ENCODE measurements around the gene C1orf122. TPM values are rescaled to one million over a fixed set of nuclear protein-coding genes. Genes with fewer than 3 reads are reported as not detected.

The C1orf122 gene
- total and polyA plus RNA-seq, 2 donors: 27.1 to 33.0 TPM

GRCh38 chr1:37828410-37829074, 21.0 kb downstream of the C1orf122 start:
- 98% methylated on average over 12 of the region's 12 CpGs for WGBS
- H3K27ac ChIP-seq (ENCODE audit: low read depth in 1 of 2, low read length in 1 of 2): no peak overlapping the region
- peaks cover 28 to 30% of the 10 kb centered on the region in 2 donors for H3K36me3 ChIP-seq (ENCODE audit: control insufficient read depth in 2 of 2, insufficient read depth in 2 of 2, low read length in 1 of 2)
- H3K4me1 ChIP-seq (ENCODE audit: control insufficient read depth in 2 of 2, insufficient read depth in 2 of 2, low read length in 2 of 2): no peaks in the 10 kb centered on the region
- no peak overlapping the region for H3K4me3 ChIP-seq (ENCODE audit: low read length in 2 of 2)
- no peaks in the 10 kb centered on the region for H3K27me3 ChIP-seq (ENCODE audit: control insufficient read depth in 2 of 2, insufficient read depth in 1 of 2, low read length in 1 of 2)
- no peaks in the 10 kb centered on the region for H3K9me3 ChIP-seq (ENCODE audit: control insufficient read depth in 2 of 2, insufficient read depth in 1 of 2, low read length in 1 of 2)
- DNase-seq (ENCODE audit: low read depth in 6 of 9, low spot score in 9 of 9): no peak

DNA sequence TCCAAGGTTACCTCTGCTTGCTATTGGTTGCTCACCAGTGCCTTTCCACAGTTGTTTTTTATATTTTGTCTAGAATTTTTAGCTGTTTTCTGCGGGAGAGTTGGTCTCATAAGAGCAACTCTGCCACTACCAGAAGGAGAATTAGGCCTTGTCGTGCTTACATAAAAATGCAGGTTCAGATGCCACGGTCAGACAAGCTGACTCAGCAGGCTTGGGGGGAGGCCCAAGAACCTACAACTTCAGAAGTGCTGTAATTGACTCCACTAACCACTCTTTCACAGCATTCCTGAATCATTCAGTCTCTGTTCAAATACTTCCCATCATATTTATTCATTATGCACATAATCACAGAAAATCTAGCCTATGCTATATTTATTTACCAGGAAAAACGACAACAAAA, 23.5 kb downstream of the C1orf122 start:
- no peaks in the 10 kb centered on the region for H3K27me3 ChIP-seq (ENCODE audit: control insufficient read depth in 2 of 2, insufficient read depth in 1 of 2, low read length in 1 of 2)
- peaks cover 46 to 47% of the 10 kb centered on the region in 2 donors for H3K36me3 ChIP-seq (ENCODE audit: control insufficient read depth in 2 of 2, insufficient read depth in 2 of 2, low read length in 1 of 2)
- no peak overlapping the region for H3K4me3 ChIP-seq (ENCODE audit: low read length in 2 of 2)
- H3K4me1 ChIP-seq (ENCODE audit: control insufficient read depth in 2 of 2, insufficient read depth in 2 of 2, low read length in 2 of 2): no peaks in the 10 kb centered on the region
- no peak overlapping the region for H3K27ac ChIP-seq (ENCODE audit: low read depth in 1 of 2, low read length in 1 of 2)
- DNase-seq (ENCODE audit: low read depth in 6 of 9, low spot score in 9 of 9): no peak
- H3K9me3 ChIP-seq (ENCODE audit: control insufficient read depth in 2 of 2, insufficient read depth in 1 of 2, low read length in 1 of 2): no peaks in the 10 kb centered on the region
- 98% methylated on average over 4 of the region's 4 CpGs for WGBS

DNA sequence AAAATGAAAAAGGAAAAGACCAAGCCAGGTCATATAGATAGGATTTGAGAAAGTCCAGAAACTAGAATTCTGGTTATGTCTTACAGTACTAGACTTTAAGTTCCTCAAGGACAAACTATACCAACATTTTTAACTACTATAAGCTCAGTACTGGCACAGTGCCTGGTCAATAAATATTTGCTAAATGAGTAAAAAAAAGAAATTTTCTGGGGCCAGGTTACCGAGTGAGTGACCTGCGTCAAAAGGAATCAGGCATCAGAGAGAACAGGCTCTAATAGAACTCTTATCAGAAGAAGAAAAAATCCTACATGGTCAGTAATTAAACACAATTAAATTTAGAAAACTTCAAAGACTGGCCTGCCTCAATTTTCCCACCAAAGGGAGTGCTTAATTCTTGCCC, 24.2 kb downstream of the C1orf122 start:
- H3K27ac ChIP-seq (ENCODE audit: low read depth in 1 of 2, low read length in 1 of 2): no peak overlapping the region
- no peak for DNase-seq (ENCODE audit: low read depth in 6 of 9, low spot score in 9 of 9)
- H3K27me3 ChIP-seq (ENCODE audit: control insufficient read depth in 2 of 2, insufficient read depth in 1 of 2, low read length in 1 of 2): no peaks in the 10 kb centered on the region
- peaks cover 43 to 50% of the 10 kb centered on the region in 2 donors for H3K36me3 ChIP-seq (ENCODE audit: control insufficient read depth in 2 of 2, insufficient read depth in 2 of 2, low read length in 1 of 2)
- no peaks in the 10 kb centered on the region for H3K9me3 ChIP-seq (ENCODE audit: control insufficient read depth in 2 of 2, insufficient read depth in 1 of 2, low read length in 1 of 2)
- H3K4me3 ChIP-seq (ENCODE audit: low read length in 2 of 2): no peak overlapping the region
- H3K4me1 ChIP-seq (ENCODE audit: control insufficient read depth in 2 of 2, insufficient read depth in 2 of 2, low read length in 2 of 2): no peaks in the 10 kb centered on the region
- 100% methylated on average over 2 of the region's 2 CpGs for WGBS

- 97% methylated on average over 3 of the region's 3 CpGs for WGBS
- Histone ChIP-seq H3K36me3 (ENCODE audit: control insufficient read depth in 2 of 2, insufficient read depth in 2 of 2, low read length in 1 of 2) (peaks cover 53 to 66% of the 10 kb centered on the region in 2 donors), H3K27ac (ENCODE audit: low read depth in 1 of 2, low read length in 1 of 2) (no peak overlapping the region), H3K4me1 (ENCODE audit: control insufficient read depth in 2 of 2, insufficient read depth in 2 of 2, low read length in 2 of 2) (no peaks in the 10 kb centered on the region), H3K4me3 (ENCODE audit: low read length in 2 of 2) (no peak overlapping the region), H3K27me3 (ENCODE audit: control insufficient read depth in 2 of 2, insufficient read depth in 1 of 2, low read length in 1 of 2) (no peaks in the 10 kb centered on the region), H3K9me3 (ENCODE audit: control insufficient read depth in 2 of 2, insufficient read depth in 1 of 2, low read length in 1 of 2) (no peaks in the 10 kb centered on the region)
- no peak for DNase-seq (ENCODE audit: low read depth in 6 of 9, low spot score in 9 of 9)
These were observed 29.2 kb downstream of the C1orf122 start for GRCh38 chr1:37836788-37837187.

DNA sequence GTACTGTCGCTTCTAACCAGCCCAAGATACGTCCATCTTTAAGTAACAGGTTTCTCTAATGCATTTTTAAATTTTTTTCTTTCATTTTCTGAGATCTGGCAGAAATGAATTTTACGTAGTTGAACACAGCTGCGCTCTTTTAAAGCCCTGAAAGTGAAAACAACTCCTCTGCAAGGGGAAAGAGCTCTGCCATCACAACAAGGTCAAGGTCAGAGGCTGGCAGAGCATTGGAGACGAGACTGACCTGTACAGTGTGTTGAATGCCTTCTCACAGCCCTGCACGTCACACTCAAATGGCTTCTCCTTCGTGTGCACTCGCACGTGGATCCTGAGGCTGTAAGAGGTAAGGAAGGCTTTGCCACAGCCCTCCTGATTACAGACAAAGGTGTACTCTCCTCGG, 32.1 kb downstream of the C1orf122 start:
- H3K4me3 ChIP-seq (ENCODE audit: low read length in 2 of 2): no peak overlapping the region
- H3K36me3 ChIP-seq (ENCODE audit: control insufficient read depth in 2 of 2, insufficient read depth in 2 of 2, low read length in 1 of 2): peaks cover 37 to 46% of the 10 kb centered on the region in 2 donors
- H3K9me3 ChIP-seq (ENCODE audit: control insufficient read depth in 2 of 2, insufficient read depth in 1 of 2, low read length in 1 of 2): no peaks in the 10 kb centered on the region
- no peak for DNase-seq (ENCODE audit: low read depth in 6 of 9, low spot score in 9 of 9)
- no peaks in the 10 kb centered on the region for H3K27me3 ChIP-seq (ENCODE audit: control insufficient read depth in 2 of 2, insufficient read depth in 1 of 2, low read length in 1 of 2)
- H3K4me1 ChIP-seq (ENCODE audit: control insufficient read depth in 2 of 2, insufficient read depth in 2 of 2, low read length in 2 of 2): no peaks in the 10 kb centered on the region
- WGBS: 98% methylated on average over 10 of the region's 10 CpGs
- no peak overlapping the region for H3K27ac ChIP-seq (ENCODE audit: low read depth in 1 of 2, low read length in 1 of 2)

- H3K36me3 ChIP-seq (ENCODE audit: control insufficient read depth in 2 of 2, insufficient read depth in 2 of 2, low read length in 1 of 2): peaks cover 28 to 37% of the 10 kb centered on the region in 2 donors
- DNase-seq (ENCODE audit: low read depth in 6 of 9, low spot score in 9 of 9): no peak
- no peaks in the 10 kb centered on the region for H3K9me3 ChIP-seq (ENCODE audit: control insufficient read depth in 2 of 2, insufficient read depth in 1 of 2, low read length in 1 of 2)
- WGBS: 100% methylated on average over 1 of the region's 1 CpG
- no peaks in the 10 kb centered on the region for H3K27me3 ChIP-seq (ENCODE audit: control insufficient read depth in 2 of 2, insufficient read depth in 1 of 2, low read length in 1 of 2)
- no peak overlapping the region for H3K27ac ChIP-seq (ENCODE audit: low read depth in 1 of 2, low read length in 1 of 2)
- no peaks in the 10 kb centered on the region for H3K4me1 ChIP-seq (ENCODE audit: control insufficient read depth in 2 of 2, insufficient read depth in 2 of 2, low read length in 2 of 2)
- H3K4me3 ChIP-seq (ENCODE audit: low read length in 2 of 2): no peak overlapping the region
These were observed 33.1 kb downstream of the C1orf122 start for GRCh38 chr1:37840711-37841110.

DNA sequence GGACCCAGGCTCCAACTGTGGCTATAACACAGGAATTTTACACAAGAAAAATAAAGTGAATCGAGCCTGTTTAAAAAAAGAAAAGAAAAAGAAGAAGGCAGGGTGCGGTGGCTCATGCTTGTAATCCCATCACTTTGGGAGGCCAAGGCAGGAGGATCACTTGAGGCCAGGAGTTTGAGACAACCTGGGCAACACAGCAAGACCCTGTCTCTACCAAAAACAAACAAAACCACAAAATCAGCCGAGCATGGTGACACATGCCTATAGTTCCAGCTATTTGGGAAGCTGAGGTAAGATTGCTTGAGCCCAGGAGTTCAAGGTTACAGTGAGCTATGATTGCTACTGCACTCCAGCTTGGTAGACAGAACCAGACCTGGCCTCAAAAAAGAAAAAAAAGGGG, 34.1 kb downstream of the C1orf122 start:
- WGBS: 96% methylated on average over 3 of the region's 3 CpGs
- Histone ChIP-seq H3K4me3 (ENCODE audit: low read length in 2 of 2) (no peak overlapping the region), H3K27me3 (ENCODE audit: control insufficient read depth in 2 of 2, insufficient read depth in 1 of 2, low read length in 1 of 2) (no peaks in the 10 kb centered on the region), H3K4me1 (ENCODE audit: control insufficient read depth in 2 of 2, insufficient read depth in 2 of 2, low read length in 2 of 2) (peaks cover under 1 to 4% of the 10 kb centered on the region in 2 donors), H3K36me3 (ENCODE audit: control insufficient read depth in 2 of 2, insufficient read depth in 2 of 2, low read length in 1 of 2) (peaks cover 28 to 32% of the 10 kb centered on the region in 2 donors), H3K27ac (ENCODE audit: low read depth in 1 of 2, low read length in 1 of 2) (no peak overlapping the region), H3K9me3 (ENCODE audit: control insufficient read depth in 2 of 2, insufficient read depth in 1 of 2, low read length in 1 of 2) (no peaks in the 10 kb centered on the region)
- no peak for DNase-seq (ENCODE audit: low read depth in 6 of 9, low spot score in 9 of 9)

- Histone ChIP-seq H3K27ac (ENCODE audit: low read depth in 1 of 2, low read length in 1 of 2) (no peak overlapping the region), H3K36me3 (ENCODE audit: control insufficient read depth in 2 of 2, insufficient read depth in 2 of 2, low read length in 1 of 2) (peaks cover 14 to 20% of the 10 kb centered on the region in 2 donors), H3K4me1 (ENCODE audit: control insufficient read depth in 2 of 2, insufficient read depth in 2 of 2, low read length in 2 of 2) (peaks cover 5 to 8% of the 10 kb centered on the region in 2 donors), H3K27me3 (ENCODE audit: control insufficient read depth in 2 of 2, insufficient read depth in 1 of 2, low read length in 1 of 2) (no peaks in the 10 kb centered on the region), H3K4me3 (ENCODE audit: low read length in 2 of 2) (no peak overlapping the region), H3K9me3 (ENCODE audit: control insufficient read depth in 2 of 2, insufficient read depth in 1 of 2, low read length in 1 of 2) (no peaks in the 10 kb centered on the region)
- DNase-seq (ENCODE audit: low read depth in 6 of 9, low spot score in 9 of 9): no peak
These were observed 36.9 kb downstream of the C1orf122 start for GRCh38 chr1:37844536-37844935.

DNA sequence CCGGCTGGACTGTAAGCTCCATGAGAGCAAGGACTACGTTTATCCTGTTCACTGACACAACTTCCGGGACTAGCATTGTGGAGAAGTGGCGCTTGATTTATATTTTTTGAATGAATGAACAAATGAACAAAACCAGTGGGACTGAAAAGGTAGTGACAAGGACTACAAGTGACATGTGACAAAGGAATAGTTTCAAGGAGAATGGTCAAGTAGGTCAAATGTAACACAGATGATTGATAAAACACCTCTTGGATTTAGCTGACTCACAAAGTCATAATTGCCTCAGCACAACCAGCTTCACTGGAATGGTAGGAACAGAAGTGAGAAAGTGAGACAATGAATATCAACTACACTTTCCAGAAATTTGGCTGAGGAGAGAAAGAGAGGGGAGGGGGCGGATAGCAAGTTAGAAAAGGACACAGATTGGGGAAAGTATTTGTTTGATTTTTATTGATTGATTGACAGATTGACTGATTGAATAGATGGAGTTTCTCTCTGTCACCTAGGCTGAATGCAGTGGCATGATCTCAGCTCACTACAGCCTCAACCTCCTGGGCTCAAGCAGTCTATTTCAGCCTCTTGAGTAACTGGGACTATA, 37.6 kb downstream of the C1orf122 start:
- Histone ChIP-seq H3K36me3 (ENCODE audit: control insufficient read depth in 2 of 2, insufficient read depth in 2 of 2, low read length in 1 of 2) (peaks cover 8 to 15% of the 10 kb centered on the region in 2 donors), H3K27ac (ENCODE audit: low read depth in 1 of 2, low read length in 1 of 2) (no peak overlapping the region), H3K4me3 (ENCODE audit: low read length in 2 of 2) (no peak overlapping the region), H3K9me3 (ENCODE audit: control insufficient read depth in 2 of 2, insufficient read depth in 1 of 2, low read length in 1 of 2) (no peaks in the 10 kb centered on the region), H3K27me3 (ENCODE audit: control insufficient read depth in 2 of 2, insufficient read depth in 1 of 2, low read length in 1 of 2) (no peaks in the 10 kb centered on the region), H3K4me1 (ENCODE audit: control insufficient read depth in 2 of 2, insufficient read depth in 2 of 2, low read length in 2 of 2) (peaks cover 5 to 8% of the 10 kb centered on the region in 2 donors)
- WGBS: 98% methylated on average over 5 of the region's 5 CpGs
- DNase-seq (ENCODE audit: low read depth in 6 of 9, low spot score in 9 of 9): no peak
